Measurements from ENCODE around the gene PRKACA. TPM values are rescaled to one million over a fixed set of nuclear protein-coding genes. Genes with fewer than 3 reads are reported as not detected.

PRKACA gene
- polyA plus RNA-seq, 3 donors from 2014 or later = 0.64 to 1.7 (median 1.4) TPM

- no peak overlapping the region for H3K4me3 Mint-ChIP-seq
- H3K36me3 Mint-ChIP-seq = peaks cover 0 to 8% (median 0%) of the 10 kb centered on the region in 3 donors
- H3K9me3 Mint-ChIP-seq = no peaks in the 10 kb centered on the region
- H3K27ac Mint-ChIP-seq = no peak overlapping the region
- H3K27me3 Mint-ChIP-seq (ENCODE audit: low read depth in 3 of 3) = no peaks in the 10 kb centered on the region
- H3K4me1 Mint-ChIP-seq = peaks cover 0 to under 1% of the 10 kb centered on the region in 2 donors
- no peak for DNase-seq
These were observed 9.7 kb downstream of the PRKACA start for GRCh38 chr19:14107581-14108461.

- H3K27me3 Mint-ChIP-seq (ENCODE audit: low read depth in 3 of 3) = no peaks in the 10 kb centered on the region
- H3K4me3 Mint-ChIP-seq = no peak overlapping the region
- no peak overlapping the region for H3K27ac Mint-ChIP-seq
- DNase-seq = no peak
- no peaks in the 10 kb centered on the region for H3K9me3 Mint-ChIP-seq
- no peaks in the 10 kb centered on the region for H3K4me1 Mint-ChIP-seq
- H3K36me3 Mint-ChIP-seq = peaks cover 0 to 8% (median 0%) of the 10 kb centered on the region in 3 donors
These were observed 10.7 kb downstream of the PRKACA start for GRCh38 chr19:14106840-14107239.

GRCh38 chr19:14105680-14106079, 11.9 kb downstream of the PRKACA start:
- Mint-ChIP-seq H3K27ac (no peak overlapping the region), H3K4me3 (no peak overlapping the region), H3K27me3 (ENCODE audit: low read depth in 3 of 3) (no peaks in the 10 kb centered on the region), H3K4me1 (no peaks in the 10 kb centered on the region), H3K9me3 (no peaks in the 10 kb centered on the region), H3K36me3 (peaks cover 3 to 12% (median 3%) of the 10 kb centered on the region in 3 donors)
- no peak for DNase-seq

- no peaks in the 10 kb centered on the region for H3K27me3 Mint-ChIP-seq (ENCODE audit: low read depth in 3 of 3)
- no peak for DNase-seq
- H3K4me1 Mint-ChIP-seq = no peaks in the 10 kb centered on the region
- H3K9me3 Mint-ChIP-seq = no peaks in the 10 kb centered on the region
- peaks cover 4 to 13% (median 5%) of the 10 kb centered on the region in 3 donors for H3K36me3 Mint-ChIP-seq
- no peak overlapping the region for H3K27ac Mint-ChIP-seq
- no peak overlapping the region for H3K4me3 Mint-ChIP-seq
These were observed 14.3 kb downstream of the PRKACA start for GRCh38 chr19:14103310-14103709.

- H3K4me1 Mint-ChIP-seq = no peaks in the 10 kb centered on the region
- no peaks in the 10 kb centered on the region for H3K9me3 Mint-ChIP-seq
- H3K27ac Mint-ChIP-seq = no peak overlapping the region
- no peak for DNase-seq
- no peak overlapping the region for H3K4me3 Mint-ChIP-seq
- H3K27me3 Mint-ChIP-seq (ENCODE audit: low read depth in 3 of 3) = no peaks in the 10 kb centered on the region
- H3K36me3 Mint-ChIP-seq = peaks cover 4 to 17% (median 5%) of the 10 kb centered on the region in 3 donors
These were observed 14.8 kb downstream of the PRKACA start for GRCh38 chr19:14102756-14103155.

- H3K9me3 Mint-ChIP-seq = no peaks in the 10 kb centered on the region
- H3K4me3 Mint-ChIP-seq = no peak overlapping the region
- H3K27me3 Mint-ChIP-seq (ENCODE audit: low read depth in 3 of 3) = no peaks in the 10 kb centered on the region
- DNase-seq = no peak
- H3K36me3 Mint-ChIP-seq = peaks cover 4 to 19% (median 5%) of the 10 kb centered on the region in 3 donors
- H3K4me1 Mint-ChIP-seq = no peaks in the 10 kb centered on the region
- H3K27ac Mint-ChIP-seq = no peak overlapping the region
These were observed 15.4 kb downstream of the PRKACA start for GRCh38 chr19:14102102-14102696.

GRCh38 chr19:14101003-14101545, 16.5 kb downstream of the PRKACA start:
- H3K27ac Mint-ChIP-seq = no peak overlapping the region
- H3K4me1 Mint-ChIP-seq = no peaks in the 10 kb centered on the region
- H3K4me3 Mint-ChIP-seq = no peak overlapping the region
- H3K36me3 Mint-ChIP-seq = peaks cover 4 to 24% (median 5%) of the 10 kb centered on the region in 3 donors
- H3K27me3 Mint-ChIP-seq (ENCODE audit: low read depth in 3 of 3) = no peaks in the 10 kb centered on the region
- no peak for DNase-seq
- H3K9me3 Mint-ChIP-seq = no peaks in the 10 kb centered on the region

- Mint-ChIP-seq H3K36me3 (peaks cover 4 to 16% (median 5%) of the 10 kb centered on the region in 3 donors), H3K4me3 (no peak overlapping the region), H3K9me3 (peaks cover 0 to 5% (median 0%) of the 10 kb centered on the region in 6 donors), H3K27ac (no peak overlapping the region), H3K27me3 (ENCODE audit: low read depth in 3 of 3) (peaks cover 0 to 6% (median 5%) of the 10 kb centered on the region in 3 donors), H3K4me1 (peaks cover 2 to 7% of the 10 kb centered on the region in 2 donors)
- no peak for DNase-seq
These were observed 19.9 kb downstream of the PRKACA start for GRCh38 chr19:14097532-14098151.

GRCh38 chr19:14096272-14096992, 21.1 kb downstream of the PRKACA start:
- Mint-ChIP-seq H3K27ac (no peak overlapping the region), H3K36me3 (peaks cover 4 to 16% (median 5%) of the 10 kb centered on the region in 3 donors)

GRCh38 chr19:14094854-14095253, 22.7 kb downstream of the PRKACA start:
- Mint-ChIP-seq H3K27ac (peak overlapping the region in 2 of 6 donors; percentile 3 to 22), H3K4me1 (peaks cover 11 to 17% of the 10 kb centered on the region in 2 donors), H3K36me3 (peaks cover 0 to 11% (median 0%) of the 10 kb centered on the region in 3 donors), H3K9me3 (peaks cover 0 to 5% (median 0%) of the 10 kb centered on the region in 6 donors), H3K4me3 (no peak overlapping the region), H3K27me3 (ENCODE audit: low read depth in 3 of 3) (peaks cover 6 to 17% (median 15%) of the 10 kb centered on the region in 3 donors)
- DNase-seq = no peak

More at GRCh38 chr19:14096272-14096992, 21.1 kb downstream of the PRKACA start:
- peaks cover 1 to 13% (median 10%) of the 10 kb centered on the region in 3 donors for H3K27me3 Mint-ChIP-seq (ENCODE audit: low read depth in 3 of 3)
- H3K4me1 Mint-ChIP-seq = peaks cover 10 to 14% of the 10 kb centered on the region in 2 donors
- H3K4me3 Mint-ChIP-seq = no peak overlapping the region
- H3K9me3 Mint-ChIP-seq = peaks cover 0 to 5% (median 0%) of the 10 kb centered on the region in 6 donors
- DNase-seq = no peak

GRCh38 chr19:14093117-14093823, 24.3 kb downstream of the PRKACA start:
- H3K9me3 Mint-ChIP-seq = peaks cover 0 to 5% (median 0%) of the 10 kb centered on the region in 6 donors
- peak overlapping the region; percentile 5 to 55 (median 54) for H3K4me3 Mint-ChIP-seq
- peaks cover 15 to 22% of the 10 kb centered on the region in 2 donors for H3K4me1 Mint-ChIP-seq
- H3K27me3 Mint-ChIP-seq (ENCODE audit: low read depth in 3 of 3) = peaks cover 11 to 21% (median 18%) of the 10 kb centered on the region in 3 donors
- peaks cover 0 to 14% (median 0%) of the 10 kb centered on the region in 3 donors for H3K36me3 Mint-ChIP-seq
- H3K27ac Mint-ChIP-seq = peak overlapping the region in 4 of 6 donors; percentile 29 to 74 (median 55)
- no peak for DNase-seq

- no peak for DNase-seq
- peak overlapping the region; percentile 99 to 100 (median 100) for H3K4me3 Mint-ChIP-seq
- peaks cover 18 to 22% of the 10 kb centered on the region in 2 donors for H3K4me1 Mint-ChIP-seq
- peaks cover 0 to 8% (median 0%) of the 10 kb centered on the region in 3 donors for H3K36me3 Mint-ChIP-seq
- peaks cover 11 to 21% (median 18%) of the 10 kb centered on the region in 3 donors for H3K27me3 Mint-ChIP-seq (ENCODE audit: low read depth in 3 of 3)
- peaks cover 0 to 5% (median 0%) of the 10 kb centered on the region in 6 donors for H3K9me3 Mint-ChIP-seq
- peak overlapping the region; percentile 93 to 99 (median 98) for H3K27ac Mint-ChIP-seq
These were observed 25.6 kb downstream of the PRKACA start for GRCh38 chr19:14091813-14092462.

Data from immature natural killer cell (primary cell).